ENCODE results near the gene TRAPPC12.

TRAPPC12 gene

DNA sequence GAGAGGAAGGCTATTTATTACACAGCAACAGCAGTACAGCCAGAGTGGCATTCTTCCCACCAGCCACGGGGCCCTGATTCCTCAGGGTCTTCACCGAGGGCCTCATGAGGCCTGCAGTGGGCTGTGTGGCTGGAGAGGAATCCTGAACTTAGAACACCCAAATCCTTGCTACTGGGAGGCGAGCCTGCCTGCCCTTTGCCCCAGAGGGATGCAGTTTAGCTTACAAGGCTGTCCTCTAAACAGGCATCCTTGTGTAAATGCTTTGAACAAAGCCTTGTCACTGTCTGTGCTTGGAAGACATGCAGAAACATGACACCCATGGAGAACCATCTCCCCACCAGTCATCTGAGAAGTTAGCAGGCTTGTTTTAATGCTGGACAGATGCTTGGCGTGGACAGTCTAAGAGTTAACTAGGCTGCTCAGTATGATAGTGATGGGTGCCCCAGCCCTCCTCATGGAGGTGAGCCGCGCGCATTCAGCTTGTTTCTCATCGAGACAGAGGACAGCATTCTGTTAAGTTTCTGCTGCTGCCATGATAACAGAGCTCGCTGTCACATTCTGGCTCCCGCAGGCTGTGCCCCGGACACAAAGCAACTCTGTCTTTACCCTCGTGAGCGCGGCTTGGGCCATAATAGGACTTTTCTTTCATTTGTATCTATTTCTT is 97.0 kb downstream of the TRAPPC12 start:
- Histone ChIP-seq H3K4me3 (ENCODE audit: low read length in 2 of 2) (no peak overlapping the region), H3K27me3 (ENCODE audit: control insufficient read depth in 2 of 2, insufficient read depth in 2 of 2, low read length in 2 of 2) (no peaks in the 10 kb centered on the region), H3K9ac (ENCODE audit: low read depth in 1 of 2, low read length in 2 of 2) (no peak overlapping the region), H3K4me1 (ENCODE audit: control insufficient read depth in 2 of 2, insufficient read depth in 2 of 2, low read length in 2 of 2) (peaks cover 3 to 4% of the 10 kb centered on the region in 2 donors), H3K36me3 (ENCODE audit: control insufficient read depth in 2 of 2, insufficient read depth in 2 of 2, low read length in 2 of 2) (peaks cover 41% of the 10 kb centered on the region in 2 donors), H3K9me3 (ENCODE audit: control insufficient read depth in 2 of 2, low read length in 2 of 2) (no peaks in the 10 kb centered on the region), H3K27ac (ENCODE audit: low read depth in 2 of 2, low read length in 2 of 2) (no peak overlapping the region)

DNA sequence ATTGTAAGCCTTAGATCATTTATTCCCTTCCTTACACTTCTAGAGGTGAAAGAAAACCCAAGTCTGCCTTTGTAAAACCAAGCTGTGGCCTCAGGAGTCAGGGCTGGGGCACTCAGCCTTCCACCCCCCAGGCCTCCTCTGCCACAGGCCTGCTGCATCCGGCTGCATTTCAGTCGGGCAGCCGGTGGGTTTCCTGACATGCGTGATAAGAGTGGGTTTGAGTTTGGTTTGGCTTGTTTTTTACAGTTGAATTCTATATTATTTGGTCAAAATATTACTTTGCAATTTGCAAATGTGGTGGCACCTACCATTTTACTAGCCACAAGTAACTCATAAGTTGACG is 97.5 kb downstream of the TRAPPC12 start:
- peaks cover 37 to 40% of the 10 kb centered on the region in 2 donors for H3K36me3 ChIP-seq (ENCODE audit: control insufficient read depth in 2 of 2, insufficient read depth in 2 of 2, low read length in 2 of 2)
- no peak overlapping the region for H3K27ac ChIP-seq (ENCODE audit: low read depth in 2 of 2, low read length in 2 of 2)
- H3K4me3 ChIP-seq (ENCODE audit: low read length in 2 of 2): no peak overlapping the region
- no peak overlapping the region for H3K9ac ChIP-seq (ENCODE audit: low read depth in 1 of 2, low read length in 2 of 2)
- H3K9me3 ChIP-seq (ENCODE audit: control insufficient read depth in 2 of 2, low read length in 2 of 2): no peaks in the 10 kb centered on the region
- H3K27me3 ChIP-seq (ENCODE audit: control insufficient read depth in 2 of 2, insufficient read depth in 2 of 2, low read length in 2 of 2): no peaks in the 10 kb centered on the region
- H3K4me1 ChIP-seq (ENCODE audit: control insufficient read depth in 2 of 2, insufficient read depth in 2 of 2, low read length in 2 of 2): peaks cover 3 to 4% of the 10 kb centered on the region in 2 donors

DNA sequence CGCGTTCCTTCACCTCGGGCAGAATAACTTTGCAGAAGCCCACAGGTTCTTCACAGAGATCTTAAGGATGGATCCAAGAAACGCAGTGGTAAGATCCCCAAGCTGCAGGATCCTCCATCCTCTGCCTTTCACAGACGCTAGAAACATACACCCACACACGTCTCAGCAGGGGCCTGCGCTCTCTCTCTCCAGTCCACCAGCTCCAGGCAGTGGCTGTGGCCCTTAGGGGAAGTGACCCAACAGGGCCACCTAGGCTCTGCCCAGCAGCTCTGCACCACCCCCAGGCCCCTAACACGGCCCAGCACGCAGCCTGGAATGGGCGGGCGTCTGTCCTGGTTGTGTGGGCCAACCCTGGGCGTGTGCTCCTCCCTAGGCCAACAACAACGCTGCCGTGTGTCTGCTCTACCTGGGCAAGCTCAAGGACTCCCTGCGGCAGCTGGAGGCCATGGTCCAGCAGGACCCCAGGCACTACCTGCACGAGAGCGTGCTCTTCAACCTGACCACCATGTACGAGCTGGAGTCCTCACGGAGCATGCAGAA is 99.4 kb downstream of the TRAPPC12 start:
- Histone ChIP-seq H3K27ac (ENCODE audit: low read depth in 2 of 2, low read length in 2 of 2) (no peak overlapping the region), H3K9me3 (ENCODE audit: control insufficient read depth in 2 of 2, low read length in 2 of 2) (no peaks in the 10 kb centered on the region), H3K27me3 (ENCODE audit: control insufficient read depth in 2 of 2, insufficient read depth in 2 of 2, low read length in 2 of 2) (no peaks in the 10 kb centered on the region), H3K36me3 (ENCODE audit: control insufficient read depth in 2 of 2, insufficient read depth in 2 of 2, low read length in 2 of 2) (peaks cover 26 to 28% of the 10 kb centered on the region in 2 donors), H3K4me3 (ENCODE audit: low read length in 2 of 2) (no peak overlapping the region), H3K9ac (ENCODE audit: low read depth in 1 of 2, low read length in 2 of 2) (no peak overlapping the region), H3K4me1 (ENCODE audit: control insufficient read depth in 2 of 2, insufficient read depth in 2 of 2, low read length in 2 of 2) (peaks cover 3 to 4% of the 10 kb centered on the region in 2 donors)

DNA sequence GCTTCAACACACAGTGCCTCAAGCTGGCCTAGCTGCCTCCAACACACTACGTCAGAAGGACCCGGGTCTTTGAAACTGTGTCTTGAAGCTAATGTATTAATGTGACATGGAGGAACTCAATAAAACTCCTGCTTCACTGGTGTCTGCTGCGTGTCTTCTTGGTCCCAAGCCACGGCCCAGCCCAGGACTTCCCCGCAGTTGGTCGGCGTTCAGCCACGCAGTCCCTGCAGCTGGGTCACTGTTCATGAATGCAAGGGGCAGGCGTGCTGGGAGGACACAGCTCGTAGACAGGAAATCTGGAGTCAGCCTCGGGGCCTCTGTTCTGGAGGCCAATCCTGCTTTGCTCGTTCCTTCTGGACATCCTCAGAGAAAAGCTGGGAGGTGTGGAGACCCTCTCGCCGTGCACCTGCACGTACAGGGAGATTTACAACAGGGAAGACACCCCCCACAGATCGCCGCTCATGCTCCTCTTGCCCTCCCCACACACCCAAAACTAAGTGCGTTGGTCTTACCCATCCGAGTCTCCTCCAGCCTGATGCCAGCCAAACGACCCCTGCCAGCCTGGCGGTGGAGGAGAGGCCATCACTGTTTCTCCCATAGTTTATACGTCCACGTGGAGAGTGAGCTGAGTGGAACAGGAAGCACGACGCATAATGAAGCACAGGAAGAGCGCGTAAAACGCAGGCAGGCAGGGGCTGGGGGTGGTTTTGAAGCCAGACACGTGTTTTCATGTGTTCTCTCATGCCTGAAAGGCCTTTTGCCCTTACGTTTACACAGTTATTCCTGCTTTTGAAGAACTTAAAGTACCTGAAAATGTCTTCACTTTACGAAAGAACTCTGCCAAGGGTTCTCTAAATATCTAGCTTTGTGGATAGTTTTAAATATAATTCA is 100.2 kb downstream of the TRAPPC12 start:
- H3K27me3 ChIP-seq (ENCODE audit: control insufficient read depth in 2 of 2, insufficient read depth in 2 of 2, low read length in 2 of 2): no peaks in the 10 kb centered on the region
- no peak overlapping the region for H3K27ac ChIP-seq (ENCODE audit: low read depth in 2 of 2, low read length in 2 of 2)
- no peak overlapping the region for H3K9ac ChIP-seq (ENCODE audit: low read depth in 1 of 2, low read length in 2 of 2)
- no peak overlapping the region for H3K4me3 ChIP-seq (ENCODE audit: low read length in 2 of 2)
- H3K36me3 ChIP-seq (ENCODE audit: control insufficient read depth in 2 of 2, insufficient read depth in 2 of 2, low read length in 2 of 2): peaks cover 22% of the 10 kb centered on the region in 2 donors
- no peaks in the 10 kb centered on the region for H3K9me3 ChIP-seq (ENCODE audit: control insufficient read depth in 2 of 2, low read length in 2 of 2)
- peaks cover 3 to 4% of the 10 kb centered on the region in 2 donors for H3K4me1 ChIP-seq (ENCODE audit: control insufficient read depth in 2 of 2, insufficient read depth in 2 of 2, low read length in 2 of 2)

DNA sequence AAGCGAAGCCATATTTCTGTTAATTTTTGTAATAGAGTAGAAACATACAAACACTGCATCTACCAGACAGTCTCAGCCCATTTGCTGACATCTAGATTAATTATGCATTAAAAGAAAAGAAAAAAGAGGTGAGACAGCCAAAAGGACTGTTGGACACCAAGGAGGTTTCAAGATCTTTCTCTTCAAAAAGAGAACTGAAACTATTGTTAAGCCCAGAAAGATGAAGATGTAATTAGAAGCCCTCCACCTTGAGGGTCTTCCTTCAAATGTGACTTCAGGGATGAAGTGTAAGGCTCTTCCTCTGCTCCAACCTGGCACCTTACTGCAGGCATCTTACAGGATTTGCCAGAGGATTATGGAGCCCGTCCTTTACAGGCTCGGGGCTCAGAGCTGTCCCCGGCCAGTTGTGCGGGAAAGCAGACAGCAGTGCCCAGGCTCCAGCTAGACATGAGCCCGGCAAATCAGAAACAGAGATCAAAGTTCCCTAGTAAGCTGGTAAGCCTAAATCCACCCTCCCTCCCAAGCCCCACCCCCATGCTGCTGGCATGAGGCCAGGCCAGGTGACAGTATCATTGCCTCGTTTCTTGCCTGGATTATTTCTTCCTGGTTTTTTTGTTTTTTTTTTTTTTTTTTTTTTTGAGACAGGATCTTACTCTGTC is 101.0 kb downstream of the TRAPPC12 start:
- Histone ChIP-seq H3K4me1 (ENCODE audit: control insufficient read depth in 2 of 2, insufficient read depth in 2 of 2, low read length in 2 of 2) (peaks cover 3 to 4% of the 10 kb centered on the region in 2 donors), H3K9ac (ENCODE audit: low read depth in 1 of 2, low read length in 2 of 2) (peak overlapping the region in 1 of 2 donors; percentile 44), H3K4me3 (ENCODE audit: low read length in 2 of 2) (peak overlapping the region; percentile 20 to 44), H3K27ac (ENCODE audit: low read depth in 2 of 2, low read length in 2 of 2) (peak overlapping the region; percentile 4 to 62), H3K36me3 (ENCODE audit: control insufficient read depth in 2 of 2, insufficient read depth in 2 of 2, low read length in 2 of 2) (peaks cover 19% of the 10 kb centered on the region in 2 donors), H3K27me3 (ENCODE audit: control insufficient read depth in 2 of 2, insufficient read depth in 2 of 2, low read length in 2 of 2) (no peaks in the 10 kb centered on the region), H3K9me3 (ENCODE audit: control insufficient read depth in 2 of 2, low read length in 2 of 2) (no peaks in the 10 kb centered on the region)

DNA sequence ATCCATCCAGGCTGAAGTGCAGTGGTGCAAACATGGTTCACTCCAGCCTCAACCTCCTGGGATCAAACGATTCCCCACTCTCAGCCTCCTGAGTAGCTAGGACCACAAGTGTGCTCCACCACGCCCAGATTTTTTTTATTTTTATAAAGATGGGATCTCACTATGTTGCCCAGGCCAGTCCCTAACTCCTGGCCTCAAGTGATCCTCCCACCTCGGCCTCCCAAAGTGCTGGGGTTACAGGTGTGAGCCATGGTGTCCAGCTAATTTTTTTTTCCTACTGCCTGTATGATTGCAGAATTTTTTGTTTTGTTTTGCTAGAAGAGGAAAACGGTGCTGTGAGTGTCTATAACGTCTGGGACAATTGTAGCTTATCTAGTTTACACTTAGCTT is 101.5 kb downstream of the TRAPPC12 start:
- Histone ChIP-seq H3K27me3 (ENCODE audit: control insufficient read depth in 2 of 2, insufficient read depth in 2 of 2, low read length in 2 of 2) (no peaks in the 10 kb centered on the region), H3K4me3 (ENCODE audit: low read length in 2 of 2) (no peak overlapping the region), H3K9me3 (ENCODE audit: control insufficient read depth in 2 of 2, low read length in 2 of 2) (no peaks in the 10 kb centered on the region), H3K36me3 (ENCODE audit: control insufficient read depth in 2 of 2, insufficient read depth in 2 of 2, low read length in 2 of 2) (peaks cover 14 to 17% of the 10 kb centered on the region in 2 donors), H3K27ac (ENCODE audit: low read depth in 2 of 2, low read length in 2 of 2) (no peak overlapping the region), H3K9ac (ENCODE audit: low read depth in 1 of 2, low read length in 2 of 2) (no peak overlapping the region), H3K4me1 (ENCODE audit: control insufficient read depth in 2 of 2, insufficient read depth in 2 of 2, low read length in 2 of 2) (peaks cover 3 to 4% of the 10 kb centered on the region in 2 donors)

DNA sequence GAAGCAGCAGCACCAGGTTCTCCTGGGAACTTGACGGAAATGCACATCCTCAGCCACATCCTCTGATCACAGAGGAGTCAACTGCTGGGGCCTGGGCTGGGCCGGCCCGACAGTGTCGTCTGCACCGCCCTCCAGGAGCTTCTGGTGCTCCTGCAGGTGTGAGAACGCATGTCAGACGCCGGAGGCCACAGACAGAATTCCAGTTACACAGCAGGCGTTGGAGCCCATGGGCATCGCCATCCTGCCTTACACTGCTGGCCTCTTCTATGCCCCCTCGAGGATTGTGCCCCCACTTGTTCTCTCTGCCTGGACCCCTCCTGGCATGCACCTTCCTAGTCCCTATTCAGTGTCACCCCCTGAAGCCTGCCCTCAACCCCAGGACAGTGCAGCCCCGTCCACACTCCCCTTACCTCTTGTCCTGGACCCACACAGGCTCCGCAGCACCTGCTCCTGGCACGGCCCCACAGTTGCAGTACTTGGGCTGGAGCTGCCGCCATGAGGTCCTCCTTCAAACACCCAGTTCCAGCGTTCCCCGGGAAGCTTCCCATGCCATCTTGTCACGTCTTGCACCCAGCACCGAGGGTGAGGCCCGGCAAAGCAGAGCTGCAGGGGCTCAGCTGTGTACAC is 102.4 kb downstream of the TRAPPC12 start:
- no peaks in the 10 kb centered on the region for H3K27me3 ChIP-seq (ENCODE audit: control insufficient read depth in 2 of 2, insufficient read depth in 2 of 2, low read length in 2 of 2)
- no peak overlapping the region for H3K9ac ChIP-seq (ENCODE audit: low read depth in 1 of 2, low read length in 2 of 2)
- no peak overlapping the region for H3K27ac ChIP-seq (ENCODE audit: low read depth in 2 of 2, low read length in 2 of 2)
- peaks cover 3 to 4% of the 10 kb centered on the region in 2 donors for H3K4me1 ChIP-seq (ENCODE audit: control insufficient read depth in 2 of 2, insufficient read depth in 2 of 2, low read length in 2 of 2)
- H3K4me3 ChIP-seq (ENCODE audit: low read length in 2 of 2): no peak overlapping the region
- peaks cover 8 to 19% of the 10 kb centered on the region in 2 donors for H3K36me3 ChIP-seq (ENCODE audit: control insufficient read depth in 2 of 2, insufficient read depth in 2 of 2, low read length in 2 of 2)
- H3K9me3 ChIP-seq (ENCODE audit: control insufficient read depth in 2 of 2, low read length in 2 of 2): no peaks in the 10 kb centered on the region

DNA sequence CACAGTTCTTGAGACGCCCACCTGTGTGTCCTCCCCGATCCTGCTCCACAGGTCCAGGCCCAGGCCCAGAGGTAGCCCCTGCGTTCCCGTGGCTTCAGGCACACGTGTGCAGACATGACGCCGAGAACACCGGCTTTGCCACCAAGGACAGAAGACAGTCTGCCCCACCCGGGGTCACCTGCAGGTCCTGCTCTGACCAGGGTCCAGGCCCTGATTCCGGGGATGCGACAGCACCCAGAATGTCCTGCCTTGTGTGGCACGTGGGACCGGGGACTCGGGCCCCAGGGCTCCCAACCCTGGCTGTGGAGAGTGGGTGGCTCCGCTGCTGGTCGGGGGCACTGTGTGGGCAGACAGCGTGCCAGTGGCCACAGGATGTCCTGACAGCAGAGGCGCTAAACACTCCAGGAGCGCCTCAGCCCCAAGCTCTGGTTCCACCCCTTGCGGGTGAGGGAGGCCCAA is 102.9 kb downstream of the TRAPPC12 start:
- H3K27ac ChIP-seq (ENCODE audit: low read depth in 2 of 2, low read length in 2 of 2): no peak overlapping the region

DNA sequence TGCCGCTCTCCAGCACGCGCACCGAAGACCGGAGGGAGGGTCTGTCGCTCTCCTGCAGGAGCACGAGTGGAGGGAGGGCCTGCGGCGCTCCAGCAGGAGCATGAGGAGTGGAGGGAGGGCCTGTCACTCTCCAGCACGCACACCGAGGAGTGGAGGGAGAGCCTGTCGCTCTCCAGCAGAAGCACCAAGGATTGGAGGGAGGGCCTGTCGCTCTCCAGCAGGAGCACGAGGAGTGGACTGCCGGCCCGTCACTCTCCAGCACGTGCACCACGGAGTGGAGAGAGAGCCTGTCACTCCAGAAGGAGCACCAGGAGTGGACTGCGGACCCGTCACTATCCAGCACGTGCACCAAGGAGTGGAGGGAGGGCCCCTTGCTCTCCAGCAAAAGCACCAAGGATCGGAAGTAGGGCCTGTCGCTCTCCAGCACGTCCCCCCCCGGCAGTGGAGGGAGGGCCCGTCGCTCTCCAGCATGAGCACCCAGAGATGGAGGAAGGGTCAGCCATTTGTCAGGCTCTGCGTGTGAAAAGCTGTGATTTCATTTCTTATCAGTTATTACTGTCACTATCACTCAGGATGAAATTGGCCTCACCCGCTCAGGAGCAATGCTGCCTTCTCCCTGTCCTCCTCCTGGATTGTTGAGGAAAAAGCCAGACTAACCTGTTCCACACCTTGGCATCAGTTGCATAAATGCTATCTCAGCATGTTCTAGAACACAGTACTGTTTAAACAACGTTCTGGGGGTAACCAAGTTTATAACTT is 103.9 kb downstream of the TRAPPC12 start:
- peaks cover 8 to 16% of the 10 kb centered on the region in 2 donors for H3K36me3 ChIP-seq (ENCODE audit: control insufficient read depth in 2 of 2, insufficient read depth in 2 of 2, low read length in 2 of 2)
- H3K9ac ChIP-seq (ENCODE audit: low read depth in 1 of 2, low read length in 2 of 2): no peak overlapping the region
- H3K27ac ChIP-seq (ENCODE audit: low read depth in 2 of 2, low read length in 2 of 2): no peak overlapping the region
- H3K4me1 ChIP-seq (ENCODE audit: control insufficient read depth in 2 of 2, insufficient read depth in 2 of 2, low read length in 2 of 2): peaks cover 3 to 4% of the 10 kb centered on the region in 2 donors
- no peak overlapping the region for H3K4me3 ChIP-seq (ENCODE audit: low read length in 2 of 2)
- no peaks in the 10 kb centered on the region for H3K9me3 ChIP-seq (ENCODE audit: control insufficient read depth in 2 of 2, low read length in 2 of 2)
- no peaks in the 10 kb centered on the region for H3K27me3 ChIP-seq (ENCODE audit: control insufficient read depth in 2 of 2, insufficient read depth in 2 of 2, low read length in 2 of 2)

More for the DNA sequence above, 102.9 kb downstream of the TRAPPC12 start:
- no peak overlapping the region for H3K9ac ChIP-seq (ENCODE audit: low read depth in 1 of 2, low read length in 2 of 2)
- no peaks in the 10 kb centered on the region for H3K27me3 ChIP-seq (ENCODE audit: control insufficient read depth in 2 of 2, insufficient read depth in 2 of 2, low read length in 2 of 2)
- no peaks in the 10 kb centered on the region for H3K9me3 ChIP-seq (ENCODE audit: control insufficient read depth in 2 of 2, low read length in 2 of 2)
- H3K4me1 ChIP-seq (ENCODE audit: control insufficient read depth in 2 of 2, insufficient read depth in 2 of 2, low read length in 2 of 2): peaks cover 3 to 4% of the 10 kb centered on the region in 2 donors
- H3K4me3 ChIP-seq (ENCODE audit: low read length in 2 of 2): no peak overlapping the region
- peaks cover 8 to 19% of the 10 kb centered on the region in 2 donors for H3K36me3 ChIP-seq (ENCODE audit: control insufficient read depth in 2 of 2, insufficient read depth in 2 of 2, low read length in 2 of 2)

Data from mucosa of rectum (tissue), 2 donors.